ENCODE data around the gene ROBO1. TPM values are rescaled to one million over a fixed set of nuclear protein-coding genes. Genes with fewer than 3 reads are reported as not detected.

Gene ROBO1
- total RNA-seq, 1 donor from 2014 or later: 78.0 TPM

GRCh38 chr3:78913711-78914110 is 854.1 kb downstream of the ROBO1 start:
- TF ChIP-seq, protein P1, sequence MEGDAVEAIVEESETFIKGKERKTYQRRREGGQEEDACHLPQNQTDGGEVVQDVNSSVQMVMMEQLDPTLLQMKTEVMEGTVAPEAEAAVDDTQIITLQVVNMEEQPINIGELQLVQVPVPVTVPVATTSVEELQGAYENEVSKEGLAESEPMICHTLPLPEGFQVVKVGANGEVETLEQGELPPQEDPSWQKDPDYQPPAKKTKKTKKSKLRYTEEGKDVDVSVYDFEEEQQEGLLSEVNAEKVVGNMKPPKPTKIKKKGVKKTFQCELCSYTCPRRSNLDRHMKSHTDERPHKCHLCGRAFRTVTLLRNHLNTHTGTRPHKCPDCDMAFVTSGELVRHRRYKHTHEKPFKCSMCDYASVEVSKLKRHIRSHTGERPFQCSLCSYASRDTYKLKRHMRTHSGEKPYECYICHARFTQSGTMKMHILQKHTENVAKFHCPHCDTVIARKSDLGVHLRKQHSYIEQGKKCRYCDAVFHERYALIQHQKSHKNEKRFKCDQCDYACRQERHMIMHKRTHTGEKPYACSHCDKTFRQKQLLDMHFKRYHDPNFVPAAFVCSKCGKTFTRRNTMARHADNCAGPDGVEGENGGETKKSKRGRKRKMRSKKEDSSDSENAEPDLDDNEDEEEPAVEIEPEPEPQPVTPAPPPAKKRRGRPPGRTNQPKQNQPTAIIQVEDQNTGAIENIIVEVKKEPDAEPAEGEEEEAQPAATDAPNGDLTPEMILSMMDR (IDR thresholded peaks at IDR 0.05; ENCODE audit: unreplicated experiment): no peak
- Mint-ChIP-seq H3K4me3 (ENCODE audit: low read depth) (no peak overlapping the region), H3K27me3 (no peaks in the 10 kb centered on the region), H3K4me1 (ENCODE audit: low read depth) (peaks cover 23% of the 10 kb centered on the region), H3K9me3 (ENCODE audit: low read depth) (peaks cover 4% of the 10 kb centered on the region), H3K36me3 (ENCODE audit: insufficient read depth) (peaks cover 1% of the 10 kb centered on the region), H3K27ac (no peak overlapping the region)
- no peak for DNase-seq (ENCODE audit: low spot score, unreplicated experiment)

DNA sequence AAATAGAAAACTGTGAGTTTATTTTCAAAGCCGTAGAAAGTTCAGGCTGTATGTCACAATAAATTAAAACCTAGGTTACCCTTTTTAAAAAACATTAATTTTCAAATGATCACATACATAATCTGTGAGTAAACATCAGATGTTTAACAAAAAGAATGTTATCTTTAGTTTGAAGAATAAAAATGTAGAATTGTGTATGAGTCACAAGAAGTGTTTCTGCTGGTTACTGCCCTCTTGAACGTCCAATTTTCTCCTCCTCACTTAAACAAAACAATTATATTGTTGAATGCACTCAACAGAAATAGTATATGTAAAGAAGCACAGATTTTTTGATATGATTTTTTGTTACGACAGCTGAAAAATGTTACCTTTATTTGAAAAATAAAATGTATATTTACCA is 855.1 kb downstream of the ROBO1 start:
- H3K9me3 Mint-ChIP-seq (ENCODE audit: low read depth): peaks cover 4% of the 10 kb centered on the region
- H3K36me3 Mint-ChIP-seq (ENCODE audit: insufficient read depth): peaks cover 1% of the 10 kb centered on the region
- TF ChIP-seq, protein P1 (IDR thresholded peaks at IDR 0.05; ENCODE audit: unreplicated experiment): no peak
- no peak overlapping the region for H3K4me3 Mint-ChIP-seq (ENCODE audit: low read depth)
- DNase-seq (ENCODE audit: low spot score, unreplicated experiment): no peak
- H3K27me3 Mint-ChIP-seq: no peaks in the 10 kb centered on the region
- peaks cover 18% of the 10 kb centered on the region for H3K4me1 Mint-ChIP-seq (ENCODE audit: low read depth)
- H3K27ac Mint-ChIP-seq: no peak overlapping the region

- peaks cover 18% of the 10 kb centered on the region for H3K4me1 Mint-ChIP-seq (ENCODE audit: low read depth)
- peaks cover 4% of the 10 kb centered on the region for H3K9me3 Mint-ChIP-seq (ENCODE audit: low read depth)
- TF ChIP-seq, protein P1 (IDR thresholded peaks at IDR 0.05; ENCODE audit: unreplicated experiment): no peak
- H3K4me3 Mint-ChIP-seq (ENCODE audit: low read depth): no peak overlapping the region
- H3K27me3 Mint-ChIP-seq: no peaks in the 10 kb centered on the region
- peaks cover 1% of the 10 kb centered on the region for H3K36me3 Mint-ChIP-seq (ENCODE audit: insufficient read depth)
- H3K27ac Mint-ChIP-seq: no peak overlapping the region
- DNase-seq (ENCODE audit: low spot score, unreplicated experiment): no peak
Measured at GRCh38 chr3:78912259-78912658, 855.5 kb downstream of the ROBO1 start.

DNA sequence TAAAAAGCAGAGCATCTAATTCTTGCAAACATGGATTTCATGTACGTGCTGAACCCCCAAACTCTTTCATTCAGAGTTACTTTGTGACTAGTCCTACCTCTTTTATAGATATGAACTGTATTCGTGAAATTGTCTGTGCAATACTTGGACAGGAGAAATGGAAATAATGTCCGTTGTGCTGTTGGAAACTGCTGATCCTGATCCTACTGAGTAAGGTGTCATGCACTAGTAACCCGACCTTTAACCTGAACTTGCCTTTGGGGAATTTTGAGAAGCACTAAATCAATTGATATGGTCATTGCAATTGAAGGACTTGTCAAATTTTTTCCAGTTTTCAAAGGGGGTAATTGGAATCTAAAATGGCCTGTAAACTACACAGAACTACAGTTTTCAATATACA is 856.4 kb downstream of the ROBO1 start:
- TF ChIP-seq, protein P1 (IDR thresholded peaks at IDR 0.05; ENCODE audit: unreplicated experiment): no peak
- H3K27ac Mint-ChIP-seq: no peak overlapping the region
- H3K9me3 Mint-ChIP-seq (ENCODE audit: low read depth): peaks cover 6% of the 10 kb centered on the region
- H3K27me3 Mint-ChIP-seq: no peaks in the 10 kb centered on the region
- DNase-seq (ENCODE audit: low spot score, unreplicated experiment): no peak
- peaks cover 1% of the 10 kb centered on the region for H3K36me3 Mint-ChIP-seq (ENCODE audit: insufficient read depth)
- H3K4me3 Mint-ChIP-seq (ENCODE audit: low read depth): no peak overlapping the region
- H3K4me1 Mint-ChIP-seq (ENCODE audit: low read depth): peaks cover 18% of the 10 kb centered on the region

- Mint-ChIP-seq H3K4me3 (ENCODE audit: low read depth) (no peak overlapping the region), H3K9me3 (ENCODE audit: low read depth) (peaks cover 3% of the 10 kb centered on the region), H3K27me3 (no peaks in the 10 kb centered on the region), H3K4me1 (ENCODE audit: low read depth) (peaks cover 12% of the 10 kb centered on the region), H3K36me3 (ENCODE audit: insufficient read depth) (no peaks in the 10 kb centered on the region), H3K27ac (no peak overlapping the region)
- TF ChIP-seq, protein P1 (IDR thresholded peaks at IDR 0.05; ENCODE audit: unreplicated experiment): no peak
- DNase-seq (ENCODE audit: low spot score, unreplicated experiment): no peak
Measured at GRCh38 chr3:78908236-78908635, 859.6 kb downstream of the ROBO1 start.
